Panc1 (cell line): Measurements from ENCODE around the gene PTGIS. TPM values are rescaled to one million over a fixed set of nuclear protein-coding genes. Genes with fewer than 3 reads are reported as not detected.
A peak's percentile ranks its signal among the peaks of the same experiment; 100 is the strongest.

ENCODE experiments used
- ATAC-seq: fragments of 200-7000 bp; cut with Tn5 transposase; 2 replicates; pipeline ENCODE4 v1.9.1; 2020; ENCODE audit warnings: mild to moderate bottlenecking, moderate library complexity
- BruUV-seq: library from RNA; stranded (reverse); fragments of 400-500 nt; replicated peaks from 2 replicates; lab custom pipeline; 2021; lab: Mats Ljungman, UMichigan
- CTCF ChIA-PET: fragments of 300-600 bp; sonication (Branson Sonifier 250); formaldehyde crosslinking; loops from one replicate; lab custom pipeline; 2022; ENCODE audit warnings: antibody characterized with exemption; lab: Charles Lee
- POLR2A ChIA-PET: fragments of 300-600 bp; sonication (Branson Sonifier 250); formaldehyde crosslinking; loops from one replicate; lab custom pipeline; 2022; ENCODE audit warnings: antibody characterized with exemption; lab: Charles Lee
- DNase-seq: peaks from one replicate; pipeline ENCODE4 v3.0.0-alpha.2; 2010; ENCODE audit warnings: low read depth, low spot score
- H3K27ac ChIP-seq: 2 replicates; pipeline ENCODE4 v1.5.1; 2011; ENCODE audit warnings: mild to moderate bottlenecking, low read length, inconsistent platforms
- H3K27me3 ChIP-seq: fragments of 200-500 bp; sonication (Bioruptor generic); 2 replicates; pipeline ENCODE4 v1.6.0; 2014; ENCODE audit warnings: low read length, inconsistent platforms; ENCODE audit not compliant: control insufficient read depth, insufficient read depth
- H3K36me3 ChIP-seq: fragments of 200-500 bp; sonication (Bioruptor generic); 2 replicates; pipeline ENCODE4 v1.5.1; 2014; ENCODE audit warnings: inconsistent platforms, mild to moderate bottlenecking, low read length, moderate library complexity; ENCODE audit not compliant: control insufficient read depth, insufficient read depth
- H3K4me1 ChIP-seq: 2 replicates; pipeline ENCODE4 v1.5.1; 2011; ENCODE audit warnings: inconsistent platforms, mild to moderate bottlenecking, low read length, moderate library complexity; ENCODE audit not compliant: control insufficient read depth, insufficient read depth
- H3K4me3 ChIP-seq, 2 experiments: 2 replicates each; pipeline ENCODE4 v1.5.1; 2011 to 2012; ENCODE audit warnings: low read depth in 2 of 2, low read length in 2 of 2, mild to moderate bottlenecking in 2 of 2, inconsistent platforms in 1 of 2, moderate library complexity in 1 of 2
- H3K9me3 ChIP-seq: fragments of 200-500 bp; sonication (Bioruptor generic); 2 replicates; pipeline ENCODE4 v1.5.1; 2014; ENCODE audit warnings: low read depth, mild to moderate bottlenecking, inconsistent platforms, low read length, moderate library complexity; ENCODE audit not compliant: control insufficient read depth, insufficient read depth
- POLR2AphosphoS5 ChIP-seq: IDR thresholded peaks from 2 replicates; pipeline ENCODE4 v1.6.1; 2012; ENCODE audit warnings: mild to moderate bottlenecking, low read depth, low read length, moderate library complexity
- SIN3A ChIP-seq: IDR thresholded peaks from 2 replicates; pipeline ENCODE4 v1.6.1; 2012; ENCODE audit warnings: low read depth, mild to moderate bottlenecking, low read length, moderate library complexity, borderline replicate concordance; ENCODE audit not compliant: insufficient read depth
- TCF7L2 ChIP-seq: IDR thresholded peaks from 2 replicates; pipeline ENCODE4 v1.6.1; 2011; ENCODE audit warnings: mild to moderate bottlenecking, low read depth, low read length, inconsistent platforms
- in situ Hi-C: cut with HindIII; loops from 2 replicates; pipeline ENCODE4 v1.10.0; 2016; ENCODE audit warnings: low sequenced_read_pairs, low pct_unique_long_range_greater_than_20kb
- intact Hi-C: fragments of 100-400 bp; cut with micrococcal nuclease; formaldehyde crosslinking; loops from one replicate; pipeline ENCODE4 v1.10.0; 2022; ENCODE audit not compliant: unreplicated experiment
- total RNA-seq: library from RNA; stranded (reverse); gene quantifications from one replicate; pipeline ENCODE4 v1.2.1, GENCODE V29; 2021; ENCODE audit not compliant: unreplicated experiment
- TF ChIP-seq, protein P1 (sequence below), 2 experiments: IDR thresholded peaks; 2 replicates each; pipeline ENCODE4 v1.6.1; 2011 to 2012; ENCODE audit warnings: low read depth in 2 of 2, control low read depth in 1 of 2, low read length in 1 of 2, mild to moderate bottlenecking in 1 of 2, moderate library complexity in 1 of 2; ENCODE audit not compliant: insufficient read depth in 1 of 2
- TF ChIP-seq, protein P2 (sequence below): fragments of 450-650 bp; IDR thresholded peaks from 2 replicates; pipeline ENCODE4 v1.5.1; 2017; ENCODE audit warnings: mild to moderate bottlenecking

Gene PTGIS
- total RNA-seq, 1 experiment from 2014 or later: 4.4 TPM

DNA sequence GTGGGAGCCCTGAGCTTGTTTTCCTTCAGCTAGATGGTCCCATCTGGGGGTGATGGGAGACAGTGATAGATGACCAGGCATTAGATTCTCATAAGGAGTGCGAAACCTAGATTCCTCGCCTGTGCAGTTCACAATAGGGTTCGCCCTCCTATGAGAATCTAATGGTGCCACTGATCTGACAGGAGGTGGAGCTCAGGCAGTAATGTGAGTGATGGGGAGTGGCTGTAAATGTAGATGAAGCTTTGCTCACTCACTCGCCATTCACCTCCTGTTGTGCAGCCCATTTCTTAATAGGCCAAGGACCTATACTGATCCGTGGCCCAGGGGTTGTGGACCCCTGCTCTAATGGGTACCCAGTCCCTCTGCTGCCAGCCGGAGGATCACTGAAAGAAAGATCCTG lies 64.8 kb downstream of the PTGIS start:
- DNase-seq (no peak), ATAC-seq (no peak)
- H3K9me3 ChIP-seq: no peaks in the 10 kb centered on the region
- no peak overlapping the region for H3K4me3 ChIP-seq
- no peak overlapping the region for H3K27ac ChIP-seq
- POLR2A ChIA-PET: interaction anchor here (0.6 kb wide), 1 partner anchor 205 kb away, joined by 10 read pairs; no protein-coding TSS in a partner anchor
- H3K4me1 ChIP-seq: no peaks in the 10 kb centered on the region
- in situ Hi-C loops (no loop called here), intact Hi-C loops (no loop called here)
- no peaks in the 10 kb centered on the region for H3K36me3 ChIP-seq
- no peaks in the 10 kb centered on the region for H3K27me3 ChIP-seq
- CTCF ChIA-PET: no interaction called here
- no TSS peak for BruUV-seq
- TF ChIP-seq POLR2AphosphoS5 (no peak), TCF7L2 (no peak), SIN3A (no peak)
- TF ChIP-seq, protein P1, sequence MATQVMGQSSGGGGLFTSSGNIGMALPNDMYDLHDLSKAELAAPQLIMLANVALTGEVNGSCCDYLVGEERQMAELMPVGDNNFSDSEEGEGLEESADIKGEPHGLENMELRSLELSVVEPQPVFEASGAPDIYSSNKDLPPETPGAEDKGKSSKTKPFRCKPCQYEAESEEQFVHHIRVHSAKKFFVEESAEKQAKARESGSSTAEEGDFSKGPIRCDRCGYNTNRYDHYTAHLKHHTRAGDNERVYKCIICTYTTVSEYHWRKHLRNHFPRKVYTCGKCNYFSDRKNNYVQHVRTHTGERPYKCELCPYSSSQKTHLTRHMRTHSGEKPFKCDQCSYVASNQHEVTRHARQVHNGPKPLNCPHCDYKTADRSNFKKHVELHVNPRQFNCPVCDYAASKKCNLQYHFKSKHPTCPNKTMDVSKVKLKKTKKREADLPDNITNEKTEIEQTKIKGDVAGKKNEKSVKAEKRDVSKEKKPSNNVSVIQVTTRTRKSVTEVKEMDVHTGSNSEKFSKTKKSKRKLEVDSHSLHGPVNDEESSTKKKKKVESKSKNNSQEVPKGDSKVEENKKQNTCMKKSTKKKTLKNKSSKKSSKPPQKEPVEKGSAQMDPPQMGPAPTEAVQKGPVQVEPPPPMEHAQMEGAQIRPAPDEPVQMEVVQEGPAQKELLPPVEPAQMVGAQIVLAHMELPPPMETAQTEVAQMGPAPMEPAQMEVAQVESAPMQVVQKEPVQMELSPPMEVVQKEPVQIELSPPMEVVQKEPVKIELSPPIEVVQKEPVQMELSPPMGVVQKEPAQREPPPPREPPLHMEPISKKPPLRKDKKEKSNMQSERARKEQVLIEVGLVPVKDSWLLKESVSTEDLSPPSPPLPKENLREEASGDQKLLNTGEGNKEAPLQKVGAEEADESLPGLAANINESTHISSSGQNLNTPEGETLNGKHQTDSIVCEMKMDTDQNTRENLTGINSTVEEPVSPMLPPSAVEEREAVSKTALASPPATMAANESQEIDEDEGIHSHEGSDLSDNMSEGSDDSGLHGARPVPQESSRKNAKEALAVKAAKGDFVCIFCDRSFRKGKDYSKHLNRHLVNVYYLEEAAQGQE (IDR thresholded peaks at IDR 0.05; ENCODE audit: insufficient read depth in 1 of 2, low read depth in 2 of 2, low read length in 1 of 2): no peak
- TF ChIP-seq, protein P2, sequence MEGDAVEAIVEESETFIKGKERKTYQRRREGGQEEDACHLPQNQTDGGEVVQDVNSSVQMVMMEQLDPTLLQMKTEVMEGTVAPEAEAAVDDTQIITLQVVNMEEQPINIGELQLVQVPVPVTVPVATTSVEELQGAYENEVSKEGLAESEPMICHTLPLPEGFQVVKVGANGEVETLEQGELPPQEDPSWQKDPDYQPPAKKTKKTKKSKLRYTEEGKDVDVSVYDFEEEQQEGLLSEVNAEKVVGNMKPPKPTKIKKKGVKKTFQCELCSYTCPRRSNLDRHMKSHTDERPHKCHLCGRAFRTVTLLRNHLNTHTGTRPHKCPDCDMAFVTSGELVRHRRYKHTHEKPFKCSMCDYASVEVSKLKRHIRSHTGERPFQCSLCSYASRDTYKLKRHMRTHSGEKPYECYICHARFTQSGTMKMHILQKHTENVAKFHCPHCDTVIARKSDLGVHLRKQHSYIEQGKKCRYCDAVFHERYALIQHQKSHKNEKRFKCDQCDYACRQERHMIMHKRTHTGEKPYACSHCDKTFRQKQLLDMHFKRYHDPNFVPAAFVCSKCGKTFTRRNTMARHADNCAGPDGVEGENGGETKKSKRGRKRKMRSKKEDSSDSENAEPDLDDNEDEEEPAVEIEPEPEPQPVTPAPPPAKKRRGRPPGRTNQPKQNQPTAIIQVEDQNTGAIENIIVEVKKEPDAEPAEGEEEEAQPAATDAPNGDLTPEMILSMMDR: no peak

DNA sequence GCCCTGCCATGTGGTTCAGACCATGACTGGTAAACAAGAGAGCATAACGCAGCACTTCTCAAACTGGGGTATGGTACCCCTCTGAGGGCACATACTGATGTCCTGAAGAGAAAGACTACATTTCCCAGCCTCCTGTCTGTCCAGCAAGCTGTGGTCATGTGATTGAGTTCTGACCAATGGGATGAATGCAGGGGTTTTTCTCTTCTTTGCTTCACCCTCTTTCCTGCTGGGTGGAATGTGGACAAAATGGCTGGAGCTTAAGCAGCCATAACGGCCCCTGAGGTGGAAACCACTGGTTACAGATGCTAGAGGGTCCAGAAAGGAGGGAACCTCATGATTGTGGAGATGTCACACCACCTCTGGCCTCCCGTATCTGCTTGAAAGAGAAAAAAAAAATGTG lies 66.0 kb downstream of the PTGIS start:
- POLR2A ChIA-PET: interaction anchor here (0.6 kb wide), 1 partner anchor 133 kb away, joined by 12 read pairs; no protein-coding TSS in a partner anchor
- Histone ChIP-seq H3K4me3 (no peak overlapping the region), H3K4me1 (no peaks in the 10 kb centered on the region), H3K9me3 (no peaks in the 10 kb centered on the region), H3K36me3 (no peaks in the 10 kb centered on the region), H3K27me3 (no peaks in the 10 kb centered on the region), H3K27ac (no peak overlapping the region)
- in situ Hi-C loops (no loop called here), intact Hi-C loops (no loop called here)
- BruUV-seq: no TSS peak
- ATAC-seq: peak; percentile 71; the same call in 1 of the 2 replicates
- TF ChIP-seq TCF7L2: no peak
- TF ChIP-seq, protein P2: no peak
- TF ChIP-seq POLR2AphosphoS5: no peak
- TF ChIP-seq, protein P1 (IDR thresholded peaks at IDR 0.05; ENCODE audit: insufficient read depth in 1 of 2, low read depth in 2 of 2, low read length in 1 of 2): no peak
- no peak for TF ChIP-seq SIN3A
- DNase-seq: no peak
- CTCF ChIA-PET: interaction anchor here (0.5 kb wide), 1 partner anchor 217 kb away, joined by 3 read pairs; no protein-coding TSS in a partner anchor
